Caco-2 (cell line): ENCODE results near the gene CFAP58. TPM values are rescaled to one million over a fixed set of nuclear protein-coding genes. Genes with fewer than 3 reads are reported as not detected.

ENCODE experiments used
- BruUV-seq: library from RNA; stranded (reverse); fragments of 400-500 nt; replicated peaks from 2 replicates; lab custom pipeline; 2021; lab: Mats Ljungman, UMichigan
- CTCF ChIA-PET: fragments of 300-600 bp; sonication (Branson Sonifier 250); formaldehyde crosslinking; loops from one replicate; lab custom pipeline; 2022; ENCODE audit warnings: antibody characterized with exemption; lab: Charles Lee
- POLR2A ChIA-PET: fragments of 300-600 bp; sonication (Branson Sonifier 250); formaldehyde crosslinking; loops from one replicate; lab custom pipeline; 2022; ENCODE audit warnings: antibody characterized with exemption; lab: Charles Lee
- DNase-seq, 2 experiments: peaks; one replicate each; pipeline versions ENCODE4 v3.0.0 to v3.0.0-alpha.2; 2020 to 2022
- H3K27me3 ChIP-seq: replicated peaks from 2 replicates; pipeline ENCODE4 v1.6.0; 2011; ENCODE audit warnings: low read length; ENCODE audit not compliant: control insufficient read depth, insufficient read depth
- H3K36me3 ChIP-seq: 2 replicates; pipeline ENCODE4 v1.5.1; 2011; ENCODE audit warnings: low read length; ENCODE audit not compliant: control insufficient read depth, insufficient read depth
- H3K4me1 ChIP-seq: fragments of 250-450 bp; sonication (Bioruptor Pico); 2 replicates; pipeline ENCODE4 v1.5.1; 2020; ENCODE audit warnings: mild to moderate bottlenecking
- H3K4me3 ChIP-seq: 2 replicates; pipeline ENCODE4 v1.5.1; 2011; ENCODE audit warnings: low read depth, mild to moderate bottlenecking, control low read depth, low read length
- H3K9me3 ChIP-seq: fragments of 250-450 bp; sonication (Bioruptor Pico); 2 replicates; pipeline ENCODE4 v1.5.1; 2020; ENCODE audit warnings: mild to moderate bottlenecking, moderate library complexity
- H3K27ac Mint-ChIP-seq: one replicate; pipeline ENCODE4 v1.8.0; 2022; ENCODE audit warnings: mixed read lengths; ENCODE audit not compliant: unreplicated experiment
- H3K27me3 Mint-ChIP-seq: one replicate; pipeline ENCODE4 v1.8.0; 2022; ENCODE audit warnings: mixed read lengths; ENCODE audit not compliant: insufficient read depth, unreplicated experiment
- H3K36me3 Mint-ChIP-seq: one replicate; pipeline ENCODE4 v1.8.0; 2022; ENCODE audit warnings: mild to moderate bottlenecking, mixed read lengths; ENCODE audit not compliant: insufficient read depth, unreplicated experiment
- H3K4me1 Mint-ChIP-seq: one replicate; pipeline ENCODE4 v1.8.0; 2022; ENCODE audit warnings: low read depth, mixed read lengths; ENCODE audit not compliant: unreplicated experiment
- H3K4me3 Mint-ChIP-seq: one replicate; pipeline ENCODE4 v1.8.0; 2022; ENCODE audit warnings: mild to moderate bottlenecking, moderate library complexity, mixed read lengths; ENCODE audit not compliant: unreplicated experiment
- H3K9me3 Mint-ChIP-seq: one replicate; pipeline ENCODE4 v1.8.0; 2022; ENCODE audit warnings: mixed read lengths; ENCODE audit not compliant: unreplicated experiment
- intact Hi-C: fragments of 100-400 bp; cut with micrococcal nuclease; formaldehyde crosslinking; loops from one replicate; pipeline ENCODE4 v1.10.0; 2022; ENCODE audit not compliant: unreplicated experiment
- total RNA-seq: library from RNA; stranded (reverse); gene quantifications from 2 replicates; pipeline ENCODE4 v1.2.3, GENCODE V29; 2022
- TF ChIP-seq, protein P1 (sequence below), 2 experiments: fragments of 200-600 bp in 1 of 2; IDR thresholded peaks; 1 replicate in 1 of 2; 2 replicates in 1 of 2; pipeline versions ENCODE4 v1.5.1 to v1.8.0; 2011 to 2022; ENCODE audit warnings: antibody characterized with exemption in 1 of 2, control low read depth in 1 of 2, inconsistent platforms in 1 of 2, low read depth in 1 of 2, low read length in 1 of 2, mild to moderate bottlenecking in 1 of 2, moderate library complexity in 1 of 2; ENCODE audit not compliant: insufficient read depth in 1 of 2, severe bottlenecking in 1 of 2, unreplicated experiment in 1 of 2

CFAP58 gene
- total RNA-seq, 1 experiment from 2014 or later = not detected

DNA sequence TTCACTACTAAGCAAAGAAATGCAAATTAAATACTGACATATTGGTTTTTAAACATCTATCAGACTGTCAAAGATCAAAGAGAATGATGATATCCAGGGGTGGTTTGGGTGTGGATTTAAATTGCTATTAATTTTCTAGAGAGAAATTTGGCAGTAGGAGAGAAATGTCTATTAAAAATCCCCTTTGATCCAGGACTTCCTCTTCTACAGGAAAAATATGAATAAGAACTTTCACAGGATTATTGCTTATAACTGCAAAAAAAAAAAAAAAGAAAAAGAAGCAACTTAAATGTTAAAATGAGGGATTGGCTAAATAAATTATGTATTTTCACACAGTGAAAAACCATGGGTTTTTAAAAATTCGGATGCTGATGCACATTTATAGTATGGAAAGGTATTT is 21.0 kb downstream of the CFAP58 start:
- Mint-ChIP-seq H3K36me3 (no peaks in the 10 kb centered on the region), H3K27me3 (peaks cover 15% of the 10 kb centered on the region), H3K4me1 (no peaks in the 10 kb centered on the region), H3K9me3 (no peaks in the 10 kb centered on the region), H3K4me3 (no peak overlapping the region), H3K27ac (no peak overlapping the region)
- peaks cover 5% of the 10 kb centered on the region for H3K9me3 ChIP-seq
- H3K4me1 ChIP-seq = no peaks in the 10 kb centered on the region
- TF ChIP-seq, protein P1, sequence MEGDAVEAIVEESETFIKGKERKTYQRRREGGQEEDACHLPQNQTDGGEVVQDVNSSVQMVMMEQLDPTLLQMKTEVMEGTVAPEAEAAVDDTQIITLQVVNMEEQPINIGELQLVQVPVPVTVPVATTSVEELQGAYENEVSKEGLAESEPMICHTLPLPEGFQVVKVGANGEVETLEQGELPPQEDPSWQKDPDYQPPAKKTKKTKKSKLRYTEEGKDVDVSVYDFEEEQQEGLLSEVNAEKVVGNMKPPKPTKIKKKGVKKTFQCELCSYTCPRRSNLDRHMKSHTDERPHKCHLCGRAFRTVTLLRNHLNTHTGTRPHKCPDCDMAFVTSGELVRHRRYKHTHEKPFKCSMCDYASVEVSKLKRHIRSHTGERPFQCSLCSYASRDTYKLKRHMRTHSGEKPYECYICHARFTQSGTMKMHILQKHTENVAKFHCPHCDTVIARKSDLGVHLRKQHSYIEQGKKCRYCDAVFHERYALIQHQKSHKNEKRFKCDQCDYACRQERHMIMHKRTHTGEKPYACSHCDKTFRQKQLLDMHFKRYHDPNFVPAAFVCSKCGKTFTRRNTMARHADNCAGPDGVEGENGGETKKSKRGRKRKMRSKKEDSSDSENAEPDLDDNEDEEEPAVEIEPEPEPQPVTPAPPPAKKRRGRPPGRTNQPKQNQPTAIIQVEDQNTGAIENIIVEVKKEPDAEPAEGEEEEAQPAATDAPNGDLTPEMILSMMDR (IDR thresholded peaks at IDR 0.05; ENCODE audit: insufficient read depth in 1 of 2, low read depth in 1 of 2, low read length in 1 of 2, severe bottlenecking in 1 of 2, unreplicated experiment in 1 of 2) = no peak
- ChIA-PET POLR2A (no interaction called here), CTCF (no interaction called here)
- no peak for DNase-seq
- intact Hi-C loops = no loop called here
- no peaks in the 10 kb centered on the region for H3K27me3 ChIP-seq
- BruUV-seq = no TSS peak
- H3K36me3 ChIP-seq = no peaks in the 10 kb centered on the region
- H3K4me3 ChIP-seq = no peak overlapping the region

DNA sequence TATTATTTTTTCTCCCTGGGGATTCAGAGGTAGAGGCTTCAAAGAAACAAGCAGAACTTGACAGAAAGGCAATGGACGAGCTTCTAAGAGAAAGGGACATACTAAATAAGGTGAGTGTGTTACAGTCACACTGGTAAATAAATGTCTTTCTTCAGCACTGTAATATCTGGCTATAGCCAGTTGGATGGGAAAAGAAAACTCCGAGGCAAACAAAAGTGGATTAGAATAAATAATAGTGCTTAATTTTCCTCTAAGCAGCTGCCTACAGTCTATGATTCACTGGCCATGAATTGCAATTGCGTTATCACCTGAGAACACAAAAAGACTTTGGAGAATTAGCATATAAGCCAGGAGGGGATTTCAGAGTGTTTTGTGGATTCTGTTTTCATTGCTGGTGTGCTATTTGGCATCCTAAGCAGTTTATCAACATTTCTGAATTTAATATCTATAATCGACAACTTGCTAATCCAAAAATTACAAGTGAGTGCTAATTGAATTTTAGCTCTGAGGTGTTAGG is 23.2 kb downstream of the CFAP58 start:
- H3K4me3 ChIP-seq = no peak overlapping the region
- H3K36me3 ChIP-seq = no peaks in the 10 kb centered on the region
- POLR2A ChIA-PET = no interaction called here
- Mint-ChIP-seq H3K27me3 (peaks cover 15% of the 10 kb centered on the region), H3K9me3 (no peaks in the 10 kb centered on the region), H3K4me3 (no peak overlapping the region), H3K36me3 (no peaks in the 10 kb centered on the region), H3K4me1 (no peaks in the 10 kb centered on the region), H3K27ac (no peak overlapping the region)
- intact Hi-C loops = no loop called here
- TF ChIP-seq, protein P1 (IDR thresholded peaks at IDR 0.05; ENCODE audit: insufficient read depth in 1 of 2, low read depth in 1 of 2, low read length in 1 of 2, severe bottlenecking in 1 of 2, unreplicated experiment in 1 of 2) = no peak
- no peaks in the 10 kb centered on the region for H3K27me3 ChIP-seq
- H3K9me3 ChIP-seq = no peaks in the 10 kb centered on the region; the same call in 1 of the 2 replicates
- BruUV-seq = no TSS peak
- DNase-seq = no peak
- CTCF ChIA-PET = no interaction called here
- H3K4me1 ChIP-seq = no peaks in the 10 kb centered on the region

DNA sequence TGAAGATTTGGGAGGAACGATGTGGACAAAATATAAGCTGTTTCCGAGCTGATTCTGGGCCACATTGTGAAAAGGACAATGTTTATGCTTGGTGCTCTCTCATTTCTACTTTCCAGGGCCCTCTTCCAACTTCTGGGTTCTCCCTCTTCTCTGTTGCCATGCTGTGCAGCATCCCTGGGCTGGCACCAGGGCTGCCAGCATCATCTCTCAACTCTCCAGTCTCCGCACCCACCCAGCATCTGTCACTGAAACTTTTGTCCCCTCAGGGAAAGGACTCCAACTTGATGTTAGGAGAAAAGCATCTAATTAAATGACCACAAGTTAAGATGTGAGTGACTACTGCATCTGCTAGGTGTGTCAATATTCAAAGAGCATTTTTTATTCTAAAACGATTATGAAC is 26.7 kb downstream of the CFAP58 start:
- Mint-ChIP-seq H3K27me3 (peaks cover 15% of the 10 kb centered on the region), H3K4me3 (no peak overlapping the region), H3K27ac (no peak overlapping the region), H3K4me1 (no peaks in the 10 kb centered on the region), H3K36me3 (no peaks in the 10 kb centered on the region), H3K9me3 (peaks cover 6% of the 10 kb centered on the region)
- no peak overlapping the region for H3K4me3 ChIP-seq
- no peaks in the 10 kb centered on the region for H3K36me3 ChIP-seq
- no peaks in the 10 kb centered on the region for H3K4me1 ChIP-seq
- ChIA-PET POLR2A (no interaction called here), CTCF (no interaction called here)
- TF ChIP-seq, protein P1 (IDR thresholded peaks at IDR 0.05; ENCODE audit: insufficient read depth in 1 of 2, low read depth in 1 of 2, low read length in 1 of 2, severe bottlenecking in 1 of 2, unreplicated experiment in 1 of 2) = no peak
- no TSS peak for BruUV-seq
- DNase-seq = no peak
- intact Hi-C loops = no loop called here
- H3K9me3 ChIP-seq = no peaks in the 10 kb centered on the region
- H3K27me3 ChIP-seq = no peaks in the 10 kb centered on the region
